ENCODE data around the gene KRT71. TPM values are rescaled to one million over a fixed set of nuclear protein-coding genes. Genes with fewer than 3 reads are reported as not detected.

The KRT71 gene
- total RNA-seq, 4 donors from 2014 or later = not detected

- H3K36me3 ChIP-seq = no peaks in the 10 kb centered on the region
- H3K9me3 ChIP-seq = no peaks in the 10 kb centered on the region
- H3K4me1 ChIP-seq = no peaks in the 10 kb centered on the region
- intact Hi-C loops (cut with DNase I; ENCODE audit: low total_unique reads) (no loop called here), in situ Hi-C loops (cut with MboI; ENCODE audit: low sequenced_read_pairs in 4 of 4) (no loop called here)
- no peak overlapping the region for H3K4me3 ChIP-seq
- H3K27me3 ChIP-seq = peaks cover 0 to 3% (median 0%) of the 10 kb centered on the region in 3 donors
- no peak overlapping the region for H3K27ac ChIP-seq
- no peak for TF ChIP-seq POLR2A (IDR thresholded peaks at IDR 0.05)
- TF ChIP-seq, protein P1, sequence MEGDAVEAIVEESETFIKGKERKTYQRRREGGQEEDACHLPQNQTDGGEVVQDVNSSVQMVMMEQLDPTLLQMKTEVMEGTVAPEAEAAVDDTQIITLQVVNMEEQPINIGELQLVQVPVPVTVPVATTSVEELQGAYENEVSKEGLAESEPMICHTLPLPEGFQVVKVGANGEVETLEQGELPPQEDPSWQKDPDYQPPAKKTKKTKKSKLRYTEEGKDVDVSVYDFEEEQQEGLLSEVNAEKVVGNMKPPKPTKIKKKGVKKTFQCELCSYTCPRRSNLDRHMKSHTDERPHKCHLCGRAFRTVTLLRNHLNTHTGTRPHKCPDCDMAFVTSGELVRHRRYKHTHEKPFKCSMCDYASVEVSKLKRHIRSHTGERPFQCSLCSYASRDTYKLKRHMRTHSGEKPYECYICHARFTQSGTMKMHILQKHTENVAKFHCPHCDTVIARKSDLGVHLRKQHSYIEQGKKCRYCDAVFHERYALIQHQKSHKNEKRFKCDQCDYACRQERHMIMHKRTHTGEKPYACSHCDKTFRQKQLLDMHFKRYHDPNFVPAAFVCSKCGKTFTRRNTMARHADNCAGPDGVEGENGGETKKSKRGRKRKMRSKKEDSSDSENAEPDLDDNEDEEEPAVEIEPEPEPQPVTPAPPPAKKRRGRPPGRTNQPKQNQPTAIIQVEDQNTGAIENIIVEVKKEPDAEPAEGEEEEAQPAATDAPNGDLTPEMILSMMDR (IDR thresholded peaks at IDR 0.05 in 4 of 5, conservative IDR thresholded peaks at IDR 0.05 in 1 of 5) = no peak
- DNase-seq (no peak), ATAC-seq (no peak)
Observed at GRCh38 chr12:52559979-52560378, 7.0 kb upstream of the KRT71 start.

DNA sequence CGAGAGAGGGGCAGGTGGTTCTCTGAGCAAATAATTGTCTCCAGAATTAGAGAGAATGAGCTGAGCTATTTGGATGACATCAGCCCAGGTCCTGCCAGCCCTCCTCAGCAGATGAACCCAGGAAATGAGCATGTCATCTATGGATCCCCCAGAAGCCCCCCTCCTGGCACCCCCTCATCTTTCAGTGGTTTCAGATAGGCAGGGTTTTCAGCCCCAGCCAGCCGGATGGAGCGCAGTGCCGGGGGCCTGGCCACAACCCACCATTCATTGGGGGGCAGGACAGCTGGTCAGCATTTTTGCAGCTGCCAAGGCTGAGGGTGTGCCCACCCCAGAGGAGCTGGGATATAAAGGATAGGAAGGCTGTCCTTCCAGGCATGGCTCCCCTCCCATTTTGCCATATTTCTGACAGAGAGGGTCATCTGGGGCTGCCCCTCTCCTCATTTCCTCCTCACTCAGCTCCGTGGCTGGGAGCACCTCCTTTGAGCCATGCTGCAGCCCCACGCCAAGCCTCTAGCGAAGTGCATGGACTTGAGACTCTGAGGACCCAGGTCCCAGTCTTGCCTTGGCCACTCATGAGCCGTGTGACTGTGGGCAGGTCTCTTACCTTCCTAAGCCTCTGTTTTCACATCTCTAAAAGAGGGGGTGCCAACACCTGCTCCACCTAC lies 6.0 kb upstream of the KRT71 start:
- H3K4me3 ChIP-seq = no peak overlapping the region
- peaks cover 0 to 3% (median 0%) of the 10 kb centered on the region in 3 donors for H3K27me3 ChIP-seq
- H3K4me1 ChIP-seq = no peaks in the 10 kb centered on the region
- intact Hi-C loops (cut with DNase I; ENCODE audit: low total_unique reads) = no loop called here
- in situ Hi-C loops (cut with MboI; ENCODE audit: low sequenced_read_pairs in 4 of 4) = no loop called here
- H3K36me3 ChIP-seq = no peaks in the 10 kb centered on the region
- ATAC-seq (no peak), DNase-seq (no peak)
- no peak overlapping the region for H3K27ac ChIP-seq
- no peaks in the 10 kb centered on the region for H3K9me3 ChIP-seq
- TF ChIP-seq, protein P1 (IDR thresholded peaks at IDR 0.05 in 4 of 5, conservative IDR thresholded peaks at IDR 0.05 in 1 of 5) = no peak
- TF ChIP-seq POLR2A (IDR thresholded peaks at IDR 0.05) = no peak

DNA sequence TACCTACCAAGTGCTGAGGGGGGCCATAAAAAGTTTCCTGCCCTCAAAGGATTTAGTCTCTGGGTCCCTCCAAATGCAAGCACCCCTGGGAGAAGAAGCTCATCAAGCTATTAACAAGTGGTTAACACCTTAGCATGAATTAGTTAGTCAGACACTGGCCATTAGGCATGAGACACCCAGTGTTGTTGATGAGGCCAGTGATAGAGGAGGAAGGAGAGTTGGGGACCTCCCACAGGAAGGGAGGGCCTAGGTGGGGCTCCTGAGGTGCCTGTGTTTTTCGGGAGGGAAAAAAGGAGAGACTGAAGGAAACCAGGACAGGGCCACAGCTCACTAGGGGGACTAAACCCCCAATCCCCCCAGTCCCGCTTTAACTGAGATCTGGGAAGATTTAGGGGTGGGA lies 4.5 kb upstream of the KRT71 start:
- no peak overlapping the region for H3K27ac ChIP-seq
- no peaks in the 10 kb centered on the region for H3K36me3 ChIP-seq
- DNase-seq (no peak), ATAC-seq (no peak)
- no peak for TF ChIP-seq POLR2A (IDR thresholded peaks at IDR 0.05)
- TF ChIP-seq, protein P1 (IDR thresholded peaks at IDR 0.05 in 4 of 5, conservative IDR thresholded peaks at IDR 0.05 in 1 of 5) = no peak
- H3K9me3 ChIP-seq = no peaks in the 10 kb centered on the region
- peaks cover 0 to 3% (median 0%) of the 10 kb centered on the region in 3 donors for H3K27me3 ChIP-seq
- H3K4me1 ChIP-seq = no peaks in the 10 kb centered on the region
- intact Hi-C loops (cut with DNase I; ENCODE audit: low total_unique reads) = no loop called here
- no peak overlapping the region for H3K4me3 ChIP-seq
- in situ Hi-C loops (cut with MboI; ENCODE audit: low sequenced_read_pairs in 4 of 4) = no loop called here

DNA sequence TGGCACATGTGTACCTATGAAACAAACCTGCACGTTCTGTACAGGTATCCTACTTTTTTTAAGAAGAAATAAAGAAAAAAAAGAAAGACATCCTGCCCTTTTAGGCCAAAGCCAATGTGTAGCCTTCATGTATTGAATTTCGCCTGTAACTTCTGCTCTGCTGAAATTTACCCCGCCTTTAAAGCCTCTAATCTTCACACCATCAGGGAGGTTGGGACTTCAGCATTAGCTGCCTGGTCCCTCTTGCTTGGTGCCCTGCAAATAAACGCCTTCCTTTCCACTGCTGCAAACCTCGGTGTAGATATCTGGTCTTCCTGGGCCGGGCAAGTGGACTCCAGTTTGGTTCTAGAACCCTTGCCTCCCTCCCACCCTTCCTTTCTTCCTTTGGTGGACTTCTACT lies 2.6 kb upstream of the KRT71 start:
- no peak for DNase-seq
- no peak for ATAC-seq
- H3K36me3 ChIP-seq = no peaks in the 10 kb centered on the region
- TF ChIP-seq, protein P1 (IDR thresholded peaks at IDR 0.05 in 4 of 5, conservative IDR thresholded peaks at IDR 0.05 in 1 of 5) = no peak
- no peak for TF ChIP-seq POLR2A (IDR thresholded peaks at IDR 0.05)
- H3K9me3 ChIP-seq = no peaks in the 10 kb centered on the region
- no peak overlapping the region for H3K27ac ChIP-seq
- no peak overlapping the region for H3K4me3 ChIP-seq
- H3K4me1 ChIP-seq = no peaks in the 10 kb centered on the region
- in situ Hi-C loops (cut with MboI; ENCODE audit: low sequenced_read_pairs in 4 of 4) (no loop called here), intact Hi-C loops (cut with DNase I; ENCODE audit: low total_unique reads) (no loop called here)
- peaks cover 0 to 4% (median 0%) of the 10 kb centered on the region in 3 donors for H3K27me3 ChIP-seq

DNA sequence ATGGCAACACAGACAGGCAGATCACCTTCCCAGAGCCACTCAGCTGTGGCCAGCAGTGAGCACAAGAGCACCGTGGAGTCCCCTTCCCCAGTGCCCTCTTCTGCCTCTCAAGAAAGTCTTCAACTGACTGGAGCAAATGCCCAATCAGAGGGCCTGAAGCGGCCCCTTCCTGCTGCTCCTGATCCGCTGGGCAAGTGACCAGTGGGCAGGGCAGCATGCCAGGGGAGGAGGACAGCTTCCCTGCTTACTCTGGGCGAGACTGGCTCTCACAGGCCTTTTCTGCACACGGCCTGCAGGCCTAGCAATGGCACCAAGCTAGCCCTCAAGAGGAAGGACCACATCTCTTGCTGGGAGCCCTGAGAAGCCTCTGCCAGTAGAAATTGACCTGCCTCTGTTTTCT lies 890 bp downstream of the KRT71 start:
- intact Hi-C loops (cut with DNase I; ENCODE audit: low total_unique reads) = no loop called here
- no peaks in the 10 kb centered on the region for H3K4me1 ChIP-seq
- no peak for ATAC-seq

More for the DNA sequence above, 890 bp downstream of the KRT71 start:
- no peak overlapping the region for H3K4me3 ChIP-seq
- in situ Hi-C loops (cut with MboI; ENCODE audit: low sequenced_read_pairs in 4 of 4) = no loop called here
- peaks cover 0 to 3% (median 0%) of the 10 kb centered on the region in 3 donors for H3K27me3 ChIP-seq
- no peaks in the 10 kb centered on the region for H3K9me3 ChIP-seq
- H3K27ac ChIP-seq = no peak overlapping the region
- TF ChIP-seq POLR2A (IDR thresholded peaks at IDR 0.05) = no peak
- TF ChIP-seq, protein P1 (IDR thresholded peaks at IDR 0.05 in 4 of 5, conservative IDR thresholded peaks at IDR 0.05 in 1 of 5) = no peak
- DNase-seq = no peak
- no peaks in the 10 kb centered on the region for H3K36me3 ChIP-seq
